ENCODE results near the gene AUTS2.

AUTS2 gene

GRCh38 chr7:69654381-69654780, 56.1 kb downstream of the AUTS2 start:
- ChIA-PET CTCF (interaction anchor here (1.4 kb wide), 1 partner anchor 46 kb away, joined by 3 read pairs; no protein-coding TSS in a partner anchor), POLR2A (no interaction called here)
- H3K36me3 ChIP-seq (ENCODE audit: control insufficient read depth in 2 of 2, insufficient read depth in 1 of 2, low read length in 2 of 2) = no peaks in the 10 kb centered on the region
- peaks cover 54% of the 10 kb centered on the region for H3K4me1 ChIP-seq (ENCODE audit: control insufficient read depth, insufficient read depth, low read length)
- no peaks in the 10 kb centered on the region for H3K9me3 ChIP-seq (ENCODE audit: control insufficient read depth, insufficient read depth, low read depth, low read length)
- H3K27ac ChIP-seq (ENCODE audit: extremely low read depth, low read depth, low read length) = peak overlapping the region; percentile 29; the same call in 1 of the 2 replicates
- TF ChIP-seq ZBTB44 (tag by site-specific recombination; IDR thresholded peaks at IDR 0.05) (0 out of 2 replicates have a peak, but pooled peaks have one; percentile 17), OVOL3 (tag by site-specific recombination; IDR thresholded peaks at IDR 0.05) (no peak), ZNF391 (tag by site-specific recombination; IDR thresholded peaks at IDR 0.05; ENCODE audit: borderline replicate concordance, low read depth) (no peak), ZNF341 (tag by site-specific recombination; IDR thresholded peaks at IDR 0.05; ENCODE audit: low read depth) (no peak), ZBTB20 (tag by site-specific recombination; IDR thresholded peaks at IDR 0.05) (peak; percentile 59; the same call in 1 of the 2 replicates), ZNF600 (tag by site-specific recombination; IDR thresholded peaks at IDR 0.05) (peak; percentile 34; the same call in 1 of the 2 replicates), ZEB2 (tag by site-specific recombination; IDR thresholded peaks at IDR 0.05) (peak; percentile 51), ZNF660 (tag by site-specific recombination; IDR thresholded peaks at IDR 0.05) (0 out of 2 replicates have a peak, but pooled peaks have one; percentile 24), ZNF658 (tag by site-specific recombination; IDR thresholded peaks at IDR 0.05) (no peak), SP7 (tag by site-specific recombination; IDR thresholded peaks at IDR 0.05) (peak; percentile 55; the same call in 1 of the 2 replicates), ZNF777 (tag by site-specific recombination; IDR thresholded peaks at IDR 0.05; ENCODE audit: borderline replicate concordance) (no peak), ZNF768 (tag by site-specific recombination; IDR thresholded peaks at IDR 0.05) (no peak), ZNF549 (tag by site-specific recombination; IDR thresholded peaks at IDR 0.05) (no peak), ZNF791 (tag by site-specific recombination; IDR thresholded peaks at IDR 0.05) (no peak), ZNF629 (tag by site-specific recombination; IDR thresholded peaks at IDR 0.05) (0 out of 2 replicates have a peak, but pooled peaks have one; percentile 54), ZNF157 (tag by site-specific recombination; IDR thresholded peaks at IDR 0.05) (no peak), ZNF555 (tag by site-specific recombination; conservative IDR thresholded peaks at IDR 0.05) (no peak), IKZF3 (tag by site-specific recombination; IDR thresholded peaks at IDR 0.05) (peak; percentile 36; the same call in 1 of the 2 replicates), WT1 (tag by site-specific recombination; IDR thresholded peaks at IDR 0.05) (0 out of 2 replicates have a peak, but pooled peaks have one; percentile 42), ZBTB48 (tag by site-specific recombination; IDR thresholded peaks at IDR 0.05) (peak; percentile 67; the same call in 1 of the 2 replicates), ZNF513 (tag by site-specific recombination; IDR thresholded peaks at IDR 0.05) (no peak)
- TF ChIP-seq, protein P1, sequence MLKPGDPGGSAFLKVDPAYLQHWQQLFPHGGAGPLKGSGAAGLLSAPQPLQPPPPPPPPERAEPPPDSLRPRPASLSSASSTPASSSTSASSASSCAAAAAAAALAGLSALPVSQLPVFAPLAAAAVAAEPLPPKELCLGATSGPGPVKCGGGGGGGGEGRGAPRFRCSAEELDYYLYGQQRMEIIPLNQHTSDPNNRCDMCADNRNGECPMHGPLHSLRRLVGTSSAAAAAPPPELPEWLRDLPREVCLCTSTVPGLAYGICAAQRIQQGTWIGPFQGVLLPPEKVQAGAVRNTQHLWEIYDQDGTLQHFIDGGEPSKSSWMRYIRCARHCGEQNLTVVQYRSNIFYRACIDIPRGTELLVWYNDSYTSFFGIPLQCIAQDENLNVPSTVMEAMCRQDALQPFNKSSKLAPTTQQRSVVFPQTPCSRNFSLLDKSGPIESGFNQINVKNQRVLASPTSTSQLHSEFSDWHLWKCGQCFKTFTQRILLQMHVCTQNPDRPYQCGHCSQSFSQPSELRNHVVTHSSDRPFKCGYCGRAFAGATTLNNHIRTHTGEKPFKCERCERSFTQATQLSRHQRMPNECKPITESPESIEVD (tag by site-specific recombination; IDR thresholded peaks at IDR 0.05) = peak; percentile 17; the same call in 1 of the 2 replicates
- TF ChIP-seq, protein P2, sequence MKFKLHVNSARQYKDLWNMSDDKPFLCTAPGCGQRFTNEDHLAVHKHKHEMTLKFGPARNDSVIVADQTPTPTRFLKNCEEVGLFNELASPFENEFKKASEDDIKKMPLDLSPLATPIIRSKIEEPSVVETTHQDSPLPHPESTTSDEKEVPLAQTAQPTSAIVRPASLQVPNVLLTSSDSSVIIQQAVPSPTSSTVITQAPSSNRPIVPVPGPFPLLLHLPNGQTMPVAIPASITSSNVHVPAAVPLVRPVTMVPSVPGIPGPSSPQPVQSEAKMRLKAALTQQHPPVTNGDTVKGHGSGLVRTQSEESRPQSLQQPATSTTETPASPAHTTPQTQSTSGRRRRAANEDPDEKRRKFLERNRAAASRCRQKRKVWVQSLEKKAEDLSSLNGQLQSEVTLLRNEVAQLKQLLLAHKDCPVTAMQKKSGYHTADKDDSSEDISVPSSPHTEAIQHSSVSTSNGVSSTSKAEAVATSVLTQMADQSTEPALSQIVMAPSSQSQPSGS (tag by site-specific recombination; IDR thresholded peaks at IDR 0.05; ENCODE audit: low read depth) = peak; percentile 24
- TF ChIP-seq, protein P3, sequence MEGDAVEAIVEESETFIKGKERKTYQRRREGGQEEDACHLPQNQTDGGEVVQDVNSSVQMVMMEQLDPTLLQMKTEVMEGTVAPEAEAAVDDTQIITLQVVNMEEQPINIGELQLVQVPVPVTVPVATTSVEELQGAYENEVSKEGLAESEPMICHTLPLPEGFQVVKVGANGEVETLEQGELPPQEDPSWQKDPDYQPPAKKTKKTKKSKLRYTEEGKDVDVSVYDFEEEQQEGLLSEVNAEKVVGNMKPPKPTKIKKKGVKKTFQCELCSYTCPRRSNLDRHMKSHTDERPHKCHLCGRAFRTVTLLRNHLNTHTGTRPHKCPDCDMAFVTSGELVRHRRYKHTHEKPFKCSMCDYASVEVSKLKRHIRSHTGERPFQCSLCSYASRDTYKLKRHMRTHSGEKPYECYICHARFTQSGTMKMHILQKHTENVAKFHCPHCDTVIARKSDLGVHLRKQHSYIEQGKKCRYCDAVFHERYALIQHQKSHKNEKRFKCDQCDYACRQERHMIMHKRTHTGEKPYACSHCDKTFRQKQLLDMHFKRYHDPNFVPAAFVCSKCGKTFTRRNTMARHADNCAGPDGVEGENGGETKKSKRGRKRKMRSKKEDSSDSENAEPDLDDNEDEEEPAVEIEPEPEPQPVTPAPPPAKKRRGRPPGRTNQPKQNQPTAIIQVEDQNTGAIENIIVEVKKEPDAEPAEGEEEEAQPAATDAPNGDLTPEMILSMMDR (tag by site-specific recombination; IDR thresholded peaks at IDR 0.05) = no peak
- H3K4me3 ChIP-seq (ENCODE audit: low read depth, low read length) = no peak overlapping the region
